Nephron (organoid): ENCODE data around the gene HPCAL1.

Experiments
- H3K27ac Mint-ChIP-seq, 3 experiments: 2 replicates each; pipeline ENCODE4 v1.8.0; 2020; ENCODE audit warnings: mixed read lengths in 3 of 3, mild to moderate bottlenecking in 2 of 3, moderate library complexity in 1 of 3
- H3K27me3 Mint-ChIP-seq: 2 replicates; pipeline ENCODE4 v1.8.0; 2021; ENCODE audit warnings: low read depth, mild to moderate bottlenecking, moderate library complexity, mixed read lengths
- H3K36me3 Mint-ChIP-seq: 2 replicates; pipeline ENCODE4 v1.8.0; 2020; ENCODE audit warnings: low read depth, mixed read lengths
- H3K4me1 Mint-ChIP-seq: 2 replicates; pipeline ENCODE4 v1.8.0; 2020; ENCODE audit warnings: mixed read lengths
- H3K4me3 Mint-ChIP-seq, 3 experiments: 2 replicates each; pipeline ENCODE4 v1.8.0; 2020; ENCODE audit warnings: mild to moderate bottlenecking in 3 of 3, mixed read lengths in 3 of 3, moderate library complexity in 2 of 3
- H3K9me3 Mint-ChIP-seq: 2 replicates; pipeline ENCODE4 v1.8.0; 2020; ENCODE audit warnings: mixed read lengths
- CTCF ChIP-seq, 3 experiments: fragments of 200-600 bp; sonication (generic); IDR thresholded peaks; one replicate each; pipeline ENCODE4 v1.5.0; 2021; ENCODE audit warnings: antibody characterized with exemption in 3 of 3; ENCODE audit not compliant: unreplicated experiment in 3 of 3

The HPCAL1 gene

GRCh38 chr2:10282611-10283105, 20.0 kb upstream of the HPCAL1 start:
- H3K4me3 Mint-ChIP-seq = no peak overlapping the region
- H3K27ac Mint-ChIP-seq = no peak overlapping the region
- H3K27me3 Mint-ChIP-seq = peaks cover 10% of the 10 kb centered on the region
- no peaks in the 10 kb centered on the region for H3K36me3 Mint-ChIP-seq
- TF ChIP-seq CTCF (IDR thresholded peaks at IDR 0.05; ENCODE audit: unreplicated experiment in 3 of 3) = no peak
- peaks cover 20% of the 10 kb centered on the region for H3K4me1 Mint-ChIP-seq
- H3K9me3 Mint-ChIP-seq = no peaks in the 10 kb centered on the region

- H3K4me1 Mint-ChIP-seq = peaks cover 15% of the 10 kb centered on the region
- H3K4me3 Mint-ChIP-seq = no peak overlapping the region
- peaks cover under 1% of the 10 kb centered on the region for H3K9me3 Mint-ChIP-seq
- no peak for TF ChIP-seq CTCF (IDR thresholded peaks at IDR 0.05; ENCODE audit: unreplicated experiment in 3 of 3)
- H3K27me3 Mint-ChIP-seq = peaks cover 7% of the 10 kb centered on the region
- no peaks in the 10 kb centered on the region for H3K36me3 Mint-ChIP-seq
- H3K27ac Mint-ChIP-seq = no peak overlapping the region
These were observed 19.3 kb upstream of the HPCAL1 start for GRCh38 chr2:10283106-10284062.

GRCh38 chr2:10284108-10284870, 18.4 kb upstream of the HPCAL1 start:
- Mint-ChIP-seq H3K4me1 (peaks cover 10% of the 10 kb centered on the region), H3K27me3 (peaks cover 4% of the 10 kb centered on the region)

GRCh38 chr2:10285191-10285555, 17.5 kb upstream of the HPCAL1 start:
- no peak for TF ChIP-seq CTCF (IDR thresholded peaks at IDR 0.05; ENCODE audit: unreplicated experiment in 3 of 3)

More at GRCh38 chr2:10284108-10284870, 18.4 kb upstream of the HPCAL1 start:
- H3K9me3 Mint-ChIP-seq = peaks cover 3% of the 10 kb centered on the region
- H3K4me3 Mint-ChIP-seq = no peak overlapping the region
- H3K36me3 Mint-ChIP-seq = no peaks in the 10 kb centered on the region
- TF ChIP-seq CTCF (IDR thresholded peaks at IDR 0.05; ENCODE audit: unreplicated experiment in 3 of 3) = no peak
- no peak overlapping the region for H3K27ac Mint-ChIP-seq

GRCh38 chr2:10285556-10286198, 17.0 kb upstream of the HPCAL1 start:
- peaks cover 4% of the 10 kb centered on the region for H3K27me3 Mint-ChIP-seq
- TF ChIP-seq CTCF (IDR thresholded peaks at IDR 0.05; ENCODE audit: unreplicated experiment in 3 of 3) = no peak
- no peak overlapping the region for H3K4me3 Mint-ChIP-seq
- no peaks in the 10 kb centered on the region for H3K36me3 Mint-ChIP-seq
- peaks cover 3% of the 10 kb centered on the region for H3K9me3 Mint-ChIP-seq
- peaks cover 10% of the 10 kb centered on the region for H3K4me1 Mint-ChIP-seq
- H3K27ac Mint-ChIP-seq = peak overlapping the region in 1 of 3 experiments; percentile 66

More at GRCh38 chr2:10285191-10285555, 17.5 kb upstream of the HPCAL1 start:
- Mint-ChIP-seq H3K9me3 (peaks cover 3% of the 10 kb centered on the region), H3K27me3 (peaks cover 4% of the 10 kb centered on the region), H3K36me3 (no peaks in the 10 kb centered on the region), H3K27ac (peak overlapping the region in 1 of 3 experiments; percentile 75), H3K4me3 (no peak overlapping the region), H3K4me1 (peaks cover 10% of the 10 kb centered on the region)
